Putamen (tissue), 1 donor: Measurements from ENCODE around the gene ATP5F1B.
A peak's percentile ranks its signal among the peaks of the same experiment; 100 is the strongest.
"Not testable (repeated sequence)": the region's sequence is repeated elsewhere in the genome, so short reads cannot be mapped to it uniquely, and the experiment has no call there.

Experiments
- DNase-seq: peaks from one replicate; pipeline ENCODE4 v3.0.0-alpha.2; 2016; ENCODE audit warnings: low spot score

The ATP5F1B gene

DNA sequence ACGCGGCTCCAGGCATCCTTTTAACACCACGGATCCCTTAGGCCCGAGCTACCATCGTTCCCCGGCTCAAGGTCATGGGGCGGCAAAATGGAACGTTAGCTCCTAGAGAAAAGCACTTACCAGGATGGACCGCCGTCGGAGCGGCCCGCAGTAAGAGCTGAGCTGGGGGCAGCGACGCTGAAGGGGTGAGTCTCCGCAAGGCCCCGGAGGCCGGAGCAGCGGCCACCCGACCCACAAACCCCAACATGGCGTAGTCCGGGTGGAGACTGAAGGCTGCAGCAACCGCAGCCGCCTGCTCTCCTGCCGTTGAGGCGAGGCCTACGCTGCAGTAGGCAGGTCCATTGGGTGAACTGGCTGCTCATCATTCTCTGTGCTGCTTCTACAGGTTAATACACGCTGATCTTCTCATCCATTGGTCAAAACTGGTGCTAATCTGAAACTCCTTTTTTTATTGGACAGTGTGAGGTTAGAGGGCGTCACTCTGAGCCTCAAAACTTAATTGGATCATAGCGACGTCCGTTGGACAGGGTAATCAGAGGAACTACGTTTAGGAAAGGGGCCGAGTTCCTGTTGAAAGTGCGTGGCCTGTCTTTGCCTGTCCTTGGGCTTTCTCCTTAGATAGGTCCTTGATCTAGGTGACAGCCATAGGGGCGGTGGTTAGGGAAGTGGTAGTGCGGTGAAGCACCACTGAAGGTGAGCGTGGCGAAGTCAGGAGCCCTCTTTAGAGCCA lies at the start of gene ATP5F1B:
ATP5F1B (minus strand) TSS at position 268 of the 730 bp plus-strand sequence; CDS start at position 247, 21 bp downstream.
- DNase-seq: peak; percentile 99

DNA sequence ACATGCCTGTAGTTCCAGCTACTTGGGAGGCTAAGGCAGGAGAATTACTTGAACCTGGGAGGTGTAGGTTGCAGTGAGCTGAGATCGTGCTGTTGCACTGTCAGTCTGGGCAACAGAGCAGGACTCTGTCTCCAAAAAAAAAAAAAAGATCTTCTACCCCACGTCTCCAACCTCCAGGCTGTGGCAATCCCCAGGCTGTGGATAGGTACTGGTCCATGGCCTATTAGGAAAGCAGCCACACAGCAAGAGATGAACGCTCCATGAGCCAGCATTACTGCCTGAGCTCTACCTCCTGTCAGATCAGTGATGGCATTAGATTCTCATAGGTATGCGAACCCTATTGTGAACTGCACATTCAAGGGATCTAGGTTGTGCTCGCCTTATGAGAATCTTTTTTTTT lies 48.4 kb upstream of the ATP5F1B start:
- no peak for DNase-seq

DNA sequence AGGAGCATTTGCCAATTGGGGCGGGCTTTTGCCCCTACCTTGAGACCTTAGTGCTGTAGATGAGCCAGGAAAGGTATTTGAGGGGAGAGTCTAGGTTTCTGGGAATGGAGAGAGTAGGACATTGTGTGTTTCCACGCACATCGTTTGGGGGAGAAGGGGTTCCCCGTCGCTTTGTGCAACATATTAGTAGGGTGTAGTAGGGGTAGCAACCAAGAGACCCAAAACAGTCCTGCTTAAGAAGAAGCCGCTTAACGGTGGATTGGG lies 43.0 kb upstream of the ATP5F1B start:
- DNase-seq: no peak

DNA sequence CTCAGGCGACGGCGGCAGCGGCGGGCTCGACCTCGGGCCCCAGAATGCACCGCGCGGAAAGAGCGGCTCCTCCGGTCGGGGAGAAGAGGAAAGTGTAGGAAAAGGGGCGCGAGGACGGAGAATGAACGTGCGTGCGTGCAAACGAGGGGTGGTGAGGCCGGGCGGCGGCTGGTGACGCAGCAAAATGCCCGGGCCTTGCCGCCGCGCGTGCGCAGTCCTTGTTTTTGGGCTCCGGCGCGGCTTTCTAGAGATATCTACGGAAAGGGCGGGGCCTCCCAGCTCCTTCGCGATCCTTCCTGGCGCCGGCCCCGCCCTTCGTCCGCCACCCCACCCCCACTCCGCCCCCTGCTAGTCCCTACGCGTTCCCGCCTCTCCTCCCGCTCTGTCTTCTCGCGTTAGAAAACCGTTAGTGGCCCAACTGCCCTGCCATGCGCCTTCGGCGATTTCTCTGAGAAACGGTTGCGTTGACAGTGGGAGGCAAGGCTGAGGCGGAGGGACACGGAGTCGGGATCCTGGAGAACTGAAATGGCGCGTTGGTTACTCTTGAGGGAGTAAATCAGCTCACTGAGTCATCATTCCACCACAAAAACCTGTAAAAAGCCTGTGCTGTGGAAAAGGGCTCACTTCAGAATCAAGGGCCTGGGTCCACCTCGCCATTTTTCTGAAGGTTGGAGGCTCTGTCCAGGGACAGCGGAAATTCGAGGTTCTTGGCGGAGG lies 42.5 kb upstream of the ATP5F1B start, which contains the start of gene PTGES3:
PTGES3 (minus strand) TSS at position 156 of the 717 bp plus-strand sequence. CDS start 285 bp downstream, outside the sequence.
- DNase-seq: peak; percentile 94

DNA sequence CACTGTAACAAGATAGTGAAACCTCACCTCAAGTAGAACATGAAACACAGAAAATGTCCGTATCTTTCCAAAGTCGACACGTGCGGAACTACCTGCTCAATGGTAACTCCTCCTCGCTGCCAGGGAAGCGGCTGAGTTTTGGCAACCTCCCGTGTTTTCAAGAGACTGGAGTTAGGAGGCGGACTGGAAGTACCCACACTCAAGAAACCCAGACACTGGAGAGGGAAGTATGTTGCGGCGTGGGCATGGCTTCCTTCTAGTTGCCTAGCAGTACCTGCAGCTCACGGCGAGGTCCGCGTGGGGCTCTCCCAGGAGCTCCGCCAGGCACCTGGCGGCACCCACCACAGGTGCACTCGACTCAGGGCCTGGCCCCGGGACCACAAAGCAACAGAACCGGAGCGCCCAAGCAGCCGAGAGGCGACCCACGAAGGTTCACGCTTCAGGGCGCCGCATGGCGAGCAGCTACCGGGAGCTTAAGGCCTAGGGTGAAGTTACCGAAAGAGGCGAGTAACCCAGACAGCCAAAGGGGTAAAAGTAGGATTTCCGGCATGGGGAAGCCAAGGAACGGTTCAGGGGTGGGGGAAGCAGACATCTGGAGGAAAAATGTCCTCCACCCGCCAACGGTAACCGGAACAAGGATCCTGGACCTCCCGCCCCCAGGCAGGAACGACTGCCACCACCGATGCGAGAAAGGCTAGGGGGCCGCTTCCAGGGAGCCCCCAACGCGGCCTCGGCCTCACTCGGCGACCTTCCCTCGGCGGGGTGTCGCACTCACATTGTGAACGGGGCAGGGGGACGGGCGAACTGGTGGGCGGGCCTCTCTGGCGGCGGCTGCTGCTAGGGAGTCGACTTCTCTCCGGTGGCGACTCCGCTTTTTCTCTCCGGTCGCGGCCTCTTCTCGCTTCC lies 41.7 kb upstream of the ATP5F1B start:
- peak; percentile 70 for DNase-seq

DNA sequence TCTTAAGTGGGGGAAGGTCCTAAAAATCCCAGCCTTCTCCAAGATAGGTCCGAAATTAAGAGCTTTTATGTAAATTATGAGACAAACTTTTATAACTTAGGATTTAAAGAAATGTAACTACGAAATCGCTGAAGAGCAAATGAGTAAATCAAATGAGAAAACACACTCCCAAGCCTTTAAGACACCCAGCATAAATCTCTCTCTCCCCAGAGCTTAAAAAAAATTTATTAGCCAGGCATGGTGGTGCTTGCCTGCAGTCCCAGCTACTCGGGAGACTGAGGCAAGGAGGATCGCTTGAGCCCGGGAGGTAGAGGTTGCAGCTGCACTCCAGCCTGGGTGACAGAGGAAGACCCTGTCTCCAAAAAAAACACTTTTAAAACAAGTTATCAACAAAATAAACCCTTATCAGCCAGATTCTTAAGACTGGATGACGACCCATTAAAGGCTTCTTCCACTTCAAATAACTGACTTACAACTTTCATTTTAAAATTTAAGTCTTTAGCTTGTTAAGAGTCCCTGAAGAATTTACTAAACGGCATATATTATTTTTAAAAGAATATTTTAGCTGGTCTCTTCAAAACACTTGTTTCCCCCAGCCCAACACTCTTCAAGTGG lies 39.1 kb upstream of the ATP5F1B start:
- no peak for DNase-seq

DNA sequence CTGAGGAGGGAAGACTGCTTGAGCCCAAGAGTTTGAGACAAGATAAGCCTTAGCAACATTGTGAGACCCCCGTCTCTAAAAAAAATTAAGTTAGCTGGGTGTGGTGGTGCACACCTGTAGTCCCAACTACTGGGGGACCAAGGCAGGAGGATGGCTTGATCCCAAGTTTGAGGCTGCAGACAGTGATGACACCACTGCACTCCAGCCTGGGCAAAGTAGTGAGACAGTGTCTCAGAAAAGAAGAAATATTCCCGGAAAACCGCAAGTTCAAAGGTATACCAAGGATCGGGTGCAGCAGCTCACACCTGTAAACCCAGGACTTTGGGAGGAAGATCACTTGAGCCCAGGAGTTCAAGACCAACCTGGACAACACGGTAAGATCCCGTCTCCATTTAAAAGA lies 36.5 kb upstream of the ATP5F1B start:
- DNase-seq: no peak

DNA sequence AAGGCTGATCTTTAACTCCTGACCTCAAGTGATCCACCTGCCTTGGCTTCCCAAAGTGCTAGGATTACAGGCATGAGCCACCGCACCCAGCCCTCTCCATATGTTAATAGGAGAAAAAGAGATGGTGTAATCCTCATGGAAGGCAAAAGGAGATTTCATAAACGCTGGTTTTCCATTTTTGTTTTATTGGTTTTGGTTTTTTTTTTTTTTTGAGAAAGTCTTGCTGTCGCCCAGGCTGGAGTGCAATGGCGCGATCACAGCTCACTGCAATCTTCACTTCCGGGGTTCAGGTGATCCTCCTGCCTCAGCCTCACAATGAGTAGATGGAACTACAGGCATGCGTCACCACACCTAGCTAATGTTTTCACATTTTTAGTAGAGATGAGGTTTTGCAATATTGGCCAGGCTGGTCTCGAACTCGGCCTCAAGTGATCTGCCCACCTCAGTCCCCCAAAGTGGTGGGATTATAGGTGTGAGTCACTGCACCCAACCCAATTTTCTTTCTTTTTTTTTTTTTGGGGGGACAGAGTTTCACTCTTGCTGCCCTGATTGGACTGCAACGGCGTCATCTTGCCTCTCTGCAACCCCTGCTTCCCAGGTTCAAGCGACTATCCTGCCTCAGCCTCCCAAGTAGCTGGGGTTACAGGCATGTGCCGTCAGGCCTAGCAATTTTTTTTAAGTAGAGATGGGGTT lies 34.2 kb upstream of the ATP5F1B start:
- DNase-seq: no peak

DNA sequence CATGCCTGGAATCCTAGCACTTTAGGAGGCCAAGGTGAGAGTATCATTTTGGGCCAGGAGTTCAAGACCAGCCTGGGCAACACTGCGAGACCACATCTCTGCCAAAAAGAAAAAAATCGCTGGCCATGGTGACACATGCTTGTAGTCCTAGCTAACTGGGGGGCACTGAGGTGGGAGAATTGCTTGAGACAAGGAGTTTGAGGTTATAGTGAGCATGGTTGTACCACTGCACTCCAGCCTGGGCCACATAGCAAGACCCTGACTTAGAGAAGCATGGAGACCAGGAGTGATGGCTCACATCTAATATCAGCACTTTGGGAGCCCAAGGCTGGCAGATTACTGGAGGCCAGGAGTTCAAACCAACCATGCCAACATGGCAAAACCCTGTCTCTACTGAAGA lies 33.1 kb upstream of the ATP5F1B start:
- no peak for DNase-seq

DNA sequence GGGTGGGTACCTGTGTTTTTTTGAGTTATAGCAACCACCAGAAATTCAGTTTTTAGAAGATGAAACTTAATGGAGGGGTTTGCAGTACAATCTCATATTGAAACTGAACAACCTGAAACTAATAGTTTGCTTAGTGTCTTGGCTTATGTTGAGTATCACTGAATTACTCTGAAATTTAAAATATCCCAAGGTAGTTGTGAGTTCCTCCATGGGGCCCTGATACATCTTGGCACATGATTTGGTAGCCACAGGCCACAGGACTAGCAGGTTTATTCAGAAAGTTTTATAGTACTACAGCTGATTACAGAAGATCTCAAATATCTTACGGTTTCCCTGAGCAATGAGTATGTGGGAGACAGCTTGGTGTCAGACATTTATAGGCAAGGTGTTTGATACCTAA lies 31.9 kb upstream of the ATP5F1B start:
- DNase-seq: no peak

DNA sequence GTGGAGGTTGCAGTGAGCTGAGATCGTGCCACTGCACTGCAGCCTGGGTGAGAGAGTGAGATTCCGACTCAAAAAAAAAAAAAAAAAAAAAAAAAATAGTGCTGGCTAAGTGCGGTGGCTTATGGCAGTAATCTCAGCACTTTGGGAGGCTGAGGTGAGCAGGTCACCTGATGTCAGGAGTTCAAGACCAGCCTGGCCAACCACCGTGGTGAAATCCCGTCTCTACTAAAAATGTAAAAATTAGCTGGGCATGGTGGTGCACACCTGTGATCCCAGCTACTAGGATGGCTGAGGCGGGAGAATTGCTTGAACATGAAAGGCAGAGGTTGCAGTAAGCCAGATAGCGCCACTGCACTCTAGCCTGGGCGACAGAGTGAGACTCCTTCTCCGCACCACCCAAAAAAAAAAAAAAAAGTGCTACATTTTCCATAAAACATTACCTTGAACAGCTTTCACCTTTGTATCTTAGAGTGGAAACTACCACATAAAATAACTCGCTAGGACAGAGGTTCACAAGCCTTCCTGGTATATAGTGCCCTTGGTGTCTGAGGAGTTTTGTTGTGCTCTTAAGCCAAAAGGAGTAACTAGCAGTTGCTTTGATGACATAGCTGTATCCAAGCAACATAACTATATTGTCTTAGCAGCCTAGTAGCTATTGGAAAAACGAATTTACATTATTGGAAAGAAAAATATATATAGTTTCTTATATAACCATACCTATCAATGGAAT lies 31.2 kb upstream of the ATP5F1B start:
- DNase-seq: no peak

DNA sequence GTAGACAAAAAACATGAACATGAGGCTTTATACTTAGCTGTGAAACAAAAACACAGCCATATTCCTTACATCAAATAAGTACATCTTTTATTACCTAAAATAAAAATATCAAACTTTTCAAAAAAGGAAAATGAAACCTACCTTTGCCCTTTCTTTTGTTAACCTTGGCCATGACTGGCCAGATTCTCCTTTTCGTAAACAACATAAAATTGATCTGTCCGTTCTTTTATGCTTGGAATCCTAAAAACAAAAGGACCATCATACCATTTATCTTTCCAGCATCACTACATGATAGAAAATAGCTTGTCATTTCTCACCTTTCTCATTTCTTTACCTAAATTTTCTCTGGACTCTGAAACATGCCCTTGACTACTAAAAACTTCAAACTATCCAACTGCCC lies 25.8 kb upstream of the ATP5F1B start:
- no peak for DNase-seq

DNA sequence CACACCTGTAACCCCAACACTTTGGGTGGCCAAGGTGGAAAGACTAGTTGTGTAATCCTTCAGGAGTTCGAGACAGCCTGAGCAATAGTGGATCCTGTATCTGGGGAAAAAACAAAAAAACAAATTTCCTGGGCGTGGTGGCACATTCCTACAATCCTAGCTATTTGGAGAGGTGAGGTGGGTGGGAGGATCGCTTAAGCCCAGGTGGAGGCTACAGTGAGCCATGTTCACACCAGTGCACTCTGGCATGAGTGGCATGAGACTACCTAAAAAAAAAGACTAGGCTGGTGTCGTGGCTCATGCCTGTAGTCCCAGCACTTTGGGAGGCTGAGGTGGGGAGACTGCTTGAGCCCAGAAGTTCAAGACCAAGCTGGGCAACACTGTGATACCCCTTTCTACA lies 25.1 kb upstream of the ATP5F1B start:
- DNase-seq: no peak

DNA sequence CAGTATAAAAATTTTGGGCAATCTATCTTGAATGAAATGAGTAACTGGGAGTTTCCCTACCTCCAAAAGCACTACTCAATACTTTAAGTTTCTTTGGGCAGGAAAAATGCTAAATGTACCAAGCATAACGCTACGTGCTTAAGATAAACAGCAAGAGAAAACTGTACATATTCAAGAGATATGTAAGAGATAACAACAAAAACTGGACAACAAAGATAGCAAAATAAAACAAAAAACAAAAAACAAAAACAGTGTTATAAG lies 22.3 kb upstream of the ATP5F1B start:
- DNase-seq: no peak

DNA sequence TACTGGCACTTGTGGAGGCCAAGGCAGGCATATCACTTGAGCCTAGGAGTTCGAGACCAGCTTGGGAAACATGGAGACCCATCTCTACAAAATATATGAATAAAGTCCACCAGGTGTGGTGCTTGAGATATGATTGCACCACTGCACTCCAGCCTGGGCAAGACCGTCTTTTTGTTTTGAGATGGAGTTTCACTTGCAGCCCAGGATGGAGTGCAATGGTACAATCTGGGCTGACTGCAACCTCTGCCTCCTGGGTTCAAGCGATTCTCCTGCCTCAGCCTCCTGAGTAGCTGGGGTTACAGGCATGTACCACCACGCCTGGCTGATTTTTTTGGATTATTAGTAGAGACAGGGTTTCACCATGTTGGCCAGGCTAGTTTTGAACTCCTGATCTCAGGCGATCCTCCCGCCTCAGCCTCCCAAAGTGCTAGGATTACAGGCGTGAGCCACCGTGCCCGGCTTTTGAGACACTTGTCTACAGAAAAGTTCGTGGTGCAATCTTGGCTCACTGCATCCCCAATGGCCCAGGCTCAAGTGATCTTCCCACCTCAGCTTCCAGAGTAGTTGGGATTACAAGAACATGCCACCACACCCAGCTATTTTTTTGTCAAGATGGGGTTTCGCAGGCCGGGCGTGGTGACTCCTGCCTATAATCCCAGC lies 16.3 kb upstream of the ATP5F1B start:
- no peak for DNase-seq

DNA sequence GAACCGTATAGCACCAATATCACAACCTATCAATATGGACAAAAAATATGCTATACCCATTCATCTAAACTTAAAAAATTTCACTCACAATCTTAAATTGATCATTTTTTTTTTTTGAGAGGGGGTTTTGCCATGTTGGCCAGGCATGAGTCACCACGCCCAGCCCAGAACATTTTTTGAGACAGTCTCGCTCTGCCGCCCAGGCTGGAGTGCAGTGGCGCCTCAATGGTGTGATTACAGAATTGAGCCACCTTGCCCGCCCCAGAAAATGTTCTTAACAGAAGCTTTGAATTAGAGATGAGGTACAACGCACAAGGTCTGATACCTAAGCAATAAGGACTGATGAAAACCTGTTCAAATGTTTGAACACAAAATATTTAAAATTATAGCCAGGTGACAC lies 15.8 kb upstream of the ATP5F1B start:
- DNase-seq: no peak

DNA sequence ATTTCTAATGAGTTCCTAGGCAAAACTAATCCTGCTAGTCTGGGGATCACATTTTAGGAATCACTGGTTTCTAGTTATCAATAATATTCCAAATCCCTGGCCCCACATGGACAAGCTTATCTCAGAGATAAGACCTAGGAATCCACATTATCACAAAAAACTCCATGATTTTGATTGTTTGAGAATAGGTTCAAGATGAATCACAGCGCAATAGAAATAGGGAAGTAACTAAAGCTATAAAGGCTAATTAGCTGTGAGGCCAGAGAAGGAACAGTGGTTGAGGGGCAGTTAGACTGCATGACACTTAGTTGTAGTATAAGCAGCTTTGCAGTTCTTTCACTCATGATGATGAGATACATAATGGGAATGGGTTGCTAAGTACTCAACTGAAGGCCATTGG lies 13.1 kb upstream of the ATP5F1B start:
- no peak for DNase-seq

DNA sequence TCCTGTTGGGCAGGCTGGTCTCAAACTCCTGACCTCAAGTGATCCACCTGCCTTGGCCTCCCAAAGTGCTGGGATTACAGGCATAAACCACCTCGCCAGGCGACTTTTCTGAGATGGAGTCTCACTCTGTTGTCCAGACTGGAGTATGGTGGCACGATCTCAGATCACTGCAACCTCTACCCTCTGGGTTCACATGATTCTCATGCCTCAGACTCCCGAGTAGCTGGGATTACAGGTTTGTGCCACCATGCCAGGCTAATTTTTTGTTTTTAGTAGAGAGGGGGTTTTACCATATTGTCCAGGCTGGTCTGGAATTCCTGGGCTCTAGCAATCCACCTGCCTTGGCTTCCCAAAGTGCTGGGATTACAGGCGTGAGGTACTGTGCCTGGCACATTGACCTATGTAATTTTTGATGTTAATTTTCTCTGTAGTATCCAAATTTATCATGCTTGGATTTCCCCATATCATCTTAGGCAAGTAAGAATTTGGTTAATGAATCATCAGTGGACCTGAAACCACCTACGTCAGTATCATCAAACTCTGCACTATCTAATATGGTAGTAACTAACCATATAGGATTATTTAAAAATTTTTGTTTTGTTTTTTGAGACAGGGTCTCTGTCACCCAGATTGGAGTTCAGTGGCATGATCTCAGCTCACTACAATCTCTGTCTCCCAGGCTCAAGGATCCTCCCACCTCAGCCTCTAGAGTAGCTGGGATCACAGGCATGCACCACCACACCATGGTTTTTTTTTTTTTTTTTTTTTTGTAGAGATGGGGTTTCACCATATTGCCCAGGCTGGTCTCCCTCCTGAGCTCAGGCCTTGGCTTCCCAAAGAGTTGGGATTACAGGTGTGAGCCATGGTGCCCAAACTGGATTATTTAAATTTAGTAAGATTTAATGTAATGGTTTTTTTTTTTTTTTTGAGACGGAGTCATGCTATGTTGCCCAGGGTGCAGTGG lies 11.9 kb upstream of the ATP5F1B start:
- no peak for DNase-seq

DNA sequence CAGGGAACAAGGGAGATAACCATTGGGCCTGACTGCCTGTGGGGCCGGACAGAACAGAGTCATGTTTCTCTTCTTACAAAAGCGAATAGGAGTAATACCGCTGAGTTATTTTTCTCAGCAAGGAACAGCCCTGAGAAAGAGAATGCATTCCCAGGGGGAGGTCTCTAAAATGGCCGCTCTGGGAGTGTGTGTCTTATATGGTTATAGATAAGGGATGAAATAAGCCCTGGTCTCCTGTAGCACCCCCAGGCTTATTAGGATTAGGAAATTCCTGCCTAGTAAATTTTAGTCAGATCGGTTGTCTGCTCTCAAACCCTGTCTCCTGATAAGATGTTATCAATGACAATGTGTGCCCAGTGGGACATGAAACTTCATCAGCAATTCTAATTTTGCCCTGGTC lies 8.0 kb upstream of the ATP5F1B start:
- DNase-seq: not testable (repeated sequence)

DNA sequence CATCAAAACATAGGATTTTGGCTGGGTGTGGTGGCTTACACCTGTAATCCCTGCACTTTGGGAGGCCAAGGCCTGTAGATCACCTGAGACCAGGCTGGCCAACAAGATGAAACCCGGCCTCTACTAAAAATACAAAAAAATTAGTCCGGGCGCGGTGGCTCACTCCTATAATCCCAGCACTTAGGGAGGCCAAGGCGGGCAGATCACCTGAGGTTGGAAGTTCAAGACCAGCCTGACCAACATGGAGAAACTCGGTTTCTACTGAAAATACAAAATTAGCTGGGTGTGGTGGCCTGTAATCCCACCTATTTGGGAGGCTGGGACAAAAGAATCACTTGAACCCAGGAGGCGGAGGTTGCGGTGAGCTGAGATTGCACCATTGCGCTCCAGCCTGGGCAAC lies 2.2 kb upstream of the ATP5F1B start:
- DNase-seq: not testable (repeated sequence)
